NCI-H446 treated with DMSO at 0.1 percent for 48 hours (cell line): Measurements from ENCODE around the gene THSD7B.

Experiments used
- DNase-seq: peaks from one replicate; lab custom pipeline; 2025; lab: John Stamatoyannopoulos, UW

The THSD7B gene

GRCh38 chr2:137154946-137155345, 389.6 kb downstream of the THSD7B start:
- no peak for DNase-seq

- no peak for DNase-seq
Measured at GRCh38 chr2:137155356-137156104, 390.2 kb downstream of the THSD7B start.

GRCh38 chr2:137156221-137156844, 391.0 kb downstream of the THSD7B start:
- no peak for DNase-seq

- no peak for DNase-seq
Measured at GRCh38 chr2:137157851-137158250, 392.5 kb downstream of the THSD7B start.

- no peak for DNase-seq
Measured at GRCh38 chr2:137161250-137161649, 395.9 kb downstream of the THSD7B start.

- DNase-seq, result no peak
Measured at GRCh38 chr2:137165968-137166367, 400.6 kb downstream of the THSD7B start.

GRCh38 chr2:137167651-137168050, 402.3 kb downstream of the THSD7B start:
- DNase-seq, result no peak

GRCh38 chr2:137168552-137168951, 403.2 kb downstream of the THSD7B start:
- no peak for DNase-seq

GRCh38 chr2:137172162-137172561, 406.8 kb downstream of the THSD7B start:
- no peak for DNase-seq

- no peak for DNase-seq
Measured at GRCh38 chr2:137173463-137173862, 408.1 kb downstream of the THSD7B start.

GRCh38 chr2:137175246-137175645, 409.9 kb downstream of the THSD7B start:
- no peak for DNase-seq

GRCh38 chr2:137178951-137179377, 413.6 kb downstream of the THSD7B start:
- no peak for DNase-seq

GRCh38 chr2:137179542-137179941, 414.2 kb downstream of the THSD7B start:
- no peak for DNase-seq

GRCh38 chr2:137180012-137180411, 414.7 kb downstream of the THSD7B start:
- no peak for DNase-seq

GRCh38 chr2:137181370-137181769, 416.0 kb downstream of the THSD7B start:
- DNase-seq, result peak; percentile 24

- peak; percentile 70 for DNase-seq
Measured at GRCh38 chr2:137182071-137182470, 416.7 kb downstream of the THSD7B start.

GRCh38 chr2:137183206-137183898, 418.0 kb downstream of the THSD7B start:
- no peak for DNase-seq

- no peak for DNase-seq
Measured at GRCh38 chr2:137185378-137186078, 420.2 kb downstream of the THSD7B start.

GRCh38 chr2:137187216-137187615, 421.9 kb downstream of the THSD7B start:
- no peak for DNase-seq

- DNase-seq, result no peak
Measured at GRCh38 chr2:137190411-137191195, 425.3 kb downstream of the THSD7B start.
